Activated T-helper 2 cell treated with anti-CD3 and anti-CD28 coated beads, Interferon-gamma antibody, Interleukin-2, Interleukin-4, amounts not matched to agents 10 μg/mL and 5 μg/mL and 100 μg/mL, durations not matched to agents 14 hours and 24 hours and 36 hours (primary cell): ENCODE data around the gene RRH. TPM values are rescaled to one million over a fixed set of nuclear protein-coding genes. Genes with fewer than 3 reads are reported as not detected.
"Not testable (repeated sequence)": the region's sequence is repeated elsewhere in the genome, so short reads cannot be mapped to it uniquely, and the experiment has no call there.

Source experiments
- DNase-seq: peaks from one replicate; pipeline ENCODE4 v3.0.0; 2021; ENCODE audit warnings: low spot score
- H3K27ac Mint-ChIP-seq: one replicate; pipeline ENCODE4 v1.8.0; 2021; ENCODE audit warnings: mixed read lengths
- H3K27me3 Mint-ChIP-seq: one replicate; pipeline ENCODE4 v1.8.0; 2021; ENCODE audit warnings: low read depth, mixed read lengths
- H3K36me3 Mint-ChIP-seq: one replicate; pipeline ENCODE4 v1.8.0; 2021; ENCODE audit warnings: low read depth, mixed read lengths
- H3K4me1 Mint-ChIP-seq: one replicate; pipeline ENCODE4 v1.8.0; 2021; ENCODE audit warnings: low read depth, mixed read lengths
- H3K4me3 Mint-ChIP-seq: one replicate; pipeline ENCODE4 v1.8.0; 2021; ENCODE audit warnings: low read depth, mild to moderate bottlenecking, moderate library complexity, mixed read lengths
- H3K9me3 Mint-ChIP-seq: one replicate; pipeline ENCODE4 v1.8.0; 2021; ENCODE audit warnings: mixed read lengths
- intact Hi-C: fragments of 100-400 bp; cut with micrococcal nuclease; formaldehyde crosslinking; loops from one replicate; pipeline ENCODE4 v1.15.1; 2023
- total RNA-seq: library from RNA; stranded (reverse); gene quantifications from 2 replicates; pipeline ENCODE4 v1.2.3, GENCODE V29; 2022

Gene RRH
- 0.16 TPM in 1 of 2 replicates, not detected in the other for total RNA-seq

DNA sequence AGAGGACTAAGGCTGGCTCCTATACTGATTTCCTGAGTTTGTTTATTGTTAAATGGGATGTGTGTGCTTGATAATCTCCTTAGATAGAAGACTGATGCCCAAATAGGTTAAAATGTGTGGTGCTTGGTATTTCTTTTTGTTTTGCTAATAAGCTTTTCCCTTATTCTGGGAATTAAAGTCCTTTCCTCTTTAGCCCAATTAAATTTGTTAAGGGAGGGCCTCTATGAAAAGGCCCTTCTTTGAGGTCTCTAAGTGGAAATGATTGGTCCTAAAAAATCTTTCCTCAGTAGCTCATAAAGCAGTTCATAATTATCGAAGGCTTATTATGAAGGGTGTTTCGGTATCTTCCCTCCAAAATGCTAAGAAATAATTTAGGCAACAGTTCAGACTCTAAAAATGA, at the start of gene RRH:
Gene RRH (plus strand): TSS at position 301 of the 400 bp plus-strand sequence. CDS start 56 bp downstream, at position 357.
- DNase-seq = no peak
- no peak within 1 kb of the TSS for H3K27ac Mint-ChIP-seq

DNA sequence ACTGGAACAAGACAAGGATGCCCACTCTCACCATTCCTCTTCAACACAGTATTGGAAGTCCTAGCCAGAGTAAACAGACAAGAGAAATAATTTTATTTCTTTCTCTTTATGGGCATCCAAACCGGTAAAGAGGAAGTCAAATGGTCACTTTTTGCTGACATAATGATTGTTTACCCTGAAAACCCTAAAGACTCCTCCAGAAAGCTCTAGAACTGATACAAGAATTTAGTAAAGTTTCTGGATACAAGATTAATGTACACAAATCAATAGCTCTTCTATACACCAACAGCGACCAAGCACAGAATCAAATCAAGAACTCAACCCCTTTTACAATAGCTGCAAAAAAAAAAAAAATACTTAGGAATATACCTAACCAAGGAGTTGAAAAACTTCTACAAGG, 45.7 kb upstream of the RRH start:
- H3K36me3 Mint-ChIP-seq, DNase-seq, H3K27ac Mint-ChIP-seq, intact Hi-C loops, H3K27me3 Mint-ChIP-seq, H3K4me1 Mint-ChIP-seq, H3K9me3 Mint-ChIP-seq, H3K4me3 Mint-ChIP-seq: not testable (repeated sequence)

More for the DNA sequence above, at the start of gene RRH:
- H3K4me1 Mint-ChIP-seq = peaks cover 2% of the 10 kb centered on the region
- peaks cover 18% of the 10 kb centered on the region for H3K36me3 Mint-ChIP-seq
- H3K27me3 Mint-ChIP-seq = no peaks in the 10 kb centered on the region
- no peaks in the 10 kb centered on the region for H3K9me3 Mint-ChIP-seq
- H3K4me3 Mint-ChIP-seq = no peak within 1 kb of the TSS
- intact Hi-C loops = no loop called here

GRCh38 chr4:109786846-109787245, 40.9 kb upstream of the RRH start:
- Mint-ChIP-seq H3K27ac (no peak overlapping the region), H3K4me1 (no peaks in the 10 kb centered on the region), H3K27me3 (peaks cover 29% of the 10 kb centered on the region), H3K4me3 (no peak overlapping the region), H3K9me3 (no peaks in the 10 kb centered on the region), H3K36me3 (no peaks in the 10 kb centered on the region)
- DNase-seq = no peak
- intact Hi-C loops = no loop called here

- no peaks in the 10 kb centered on the region for H3K4me1 Mint-ChIP-seq
- intact Hi-C loops = no loop called here
- H3K36me3 Mint-ChIP-seq = no peaks in the 10 kb centered on the region
- peaks cover 29% of the 10 kb centered on the region for H3K27me3 Mint-ChIP-seq
- no peaks in the 10 kb centered on the region for H3K9me3 Mint-ChIP-seq
- DNase-seq = no peak
- H3K27ac Mint-ChIP-seq = no peak overlapping the region
- H3K4me3 Mint-ChIP-seq = no peak overlapping the region
Observed at GRCh38 chr4:109787807-109788206, 40.0 kb upstream of the RRH start.

DNA sequence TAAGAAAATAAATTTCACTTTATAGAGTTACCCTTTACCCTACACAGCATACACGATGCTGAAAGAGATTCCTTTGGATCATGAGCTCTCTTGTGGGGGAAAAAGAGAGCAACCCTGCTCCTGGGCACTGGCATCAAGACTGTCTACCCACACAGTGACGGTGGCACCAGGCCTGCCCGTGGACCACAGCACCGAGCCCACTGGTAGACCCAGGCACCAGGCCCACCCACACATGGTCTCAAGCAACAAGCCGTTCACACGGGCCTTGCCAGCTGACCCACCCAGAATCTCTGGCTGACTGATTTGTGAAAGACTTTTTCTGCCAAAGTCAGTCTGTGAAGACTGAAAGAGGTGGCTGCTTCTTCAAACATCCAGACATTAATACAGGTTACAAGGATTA, 32.7 kb upstream of the RRH start:
- H3K27ac Mint-ChIP-seq = no peak overlapping the region
- no peaks in the 10 kb centered on the region for H3K36me3 Mint-ChIP-seq
- H3K4me3 Mint-ChIP-seq = no peak overlapping the region
- no peaks in the 10 kb centered on the region for H3K4me1 Mint-ChIP-seq
- intact Hi-C loops = no loop called here
- DNase-seq = no peak
- H3K9me3 Mint-ChIP-seq = peaks cover 17% of the 10 kb centered on the region
- peaks cover 31% of the 10 kb centered on the region for H3K27me3 Mint-ChIP-seq

GRCh38 chr4:109798866-109799265, 28.9 kb upstream of the RRH start:
- DNase-seq = no peak
- Mint-ChIP-seq H3K27me3 (peaks cover 17% of the 10 kb centered on the region), H3K4me3 (no peak overlapping the region), H3K27ac (no peak overlapping the region), H3K36me3 (no peaks in the 10 kb centered on the region), H3K9me3 (peaks cover 16% of the 10 kb centered on the region), H3K4me1 (no peaks in the 10 kb centered on the region)
- intact Hi-C loops = no loop called here

DNA sequence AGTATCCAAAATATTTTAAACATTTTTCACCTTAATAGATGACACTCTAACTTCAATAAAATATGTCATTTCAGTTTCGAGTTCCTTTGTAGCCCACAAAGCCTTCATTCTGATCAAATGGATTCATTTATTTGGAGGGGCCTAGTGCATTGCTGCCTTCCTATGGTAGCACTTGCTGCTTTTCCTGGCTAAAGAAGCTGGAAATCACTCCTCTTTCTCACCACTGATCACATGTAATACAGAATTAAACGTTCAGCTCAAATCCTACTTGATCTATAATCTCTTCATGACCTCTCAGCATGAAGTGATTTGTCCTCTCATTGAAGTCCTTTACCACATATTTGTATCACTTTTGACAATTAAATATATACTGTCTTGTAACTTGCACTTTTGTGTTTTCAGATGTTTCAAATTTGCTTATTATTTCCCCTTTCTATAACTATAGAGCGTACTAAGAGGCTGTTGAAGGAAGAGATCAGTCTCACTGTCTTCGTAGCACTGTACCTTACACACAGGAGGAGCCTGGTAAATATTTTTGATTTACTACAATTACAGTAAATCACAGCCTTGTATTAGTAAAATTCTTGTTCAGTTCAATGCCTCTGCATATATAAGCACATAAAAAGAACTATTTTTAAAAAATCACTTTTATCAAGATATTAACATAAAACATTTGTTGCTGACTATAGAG, 26.5 kb upstream of the RRH start:
- no peak for DNase-seq
- Mint-ChIP-seq H3K27ac (no peak overlapping the region), H3K36me3 (no peaks in the 10 kb centered on the region), H3K27me3 (peaks cover 13% of the 10 kb centered on the region), H3K4me1 (no peaks in the 10 kb centered on the region), H3K9me3 (peaks cover under 1% of the 10 kb centered on the region), H3K4me3 (no peak overlapping the region)
- intact Hi-C loops = no loop called here

DNA sequence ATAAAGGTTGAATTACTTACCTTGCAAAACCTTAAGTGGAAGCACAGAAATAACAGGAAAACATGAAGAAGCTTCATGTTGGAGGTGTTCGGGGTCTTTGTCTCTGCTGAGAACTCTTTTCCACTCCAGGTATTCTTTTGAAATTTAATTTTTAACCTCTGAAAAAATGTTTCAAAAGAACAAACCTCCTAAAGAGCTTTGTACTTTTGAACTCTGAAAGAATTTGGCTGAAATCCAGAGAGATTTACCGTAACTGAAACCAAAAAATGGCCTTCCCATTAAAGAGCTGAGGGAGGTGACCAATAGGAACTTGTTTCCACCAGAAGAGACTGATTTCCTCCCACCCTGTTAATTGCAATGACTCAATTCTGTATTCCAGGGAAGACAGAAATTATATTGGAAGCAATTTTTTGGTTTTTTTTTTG, 25.9 kb upstream of the RRH start, which contains the start of gene CFI:
Gene CFI (minus strand): TSS at position 105 of the 425 bp plus-strand sequence. CDS start 28 bp downstream, at position 77.
- no peaks in the 10 kb centered on the region for H3K4me1 Mint-ChIP-seq
- no peaks in the 10 kb centered on the region for H3K36me3 Mint-ChIP-seq
- no peak for DNase-seq
- H3K27me3 Mint-ChIP-seq = peaks cover 13% of the 10 kb centered on the region
- no peaks in the 10 kb centered on the region for H3K9me3 Mint-ChIP-seq
- no peak within 1 kb of the TSS for H3K4me3 Mint-ChIP-seq
- intact Hi-C loops = no loop called here
- H3K27ac Mint-ChIP-seq = no peak within 1 kb of the TSS

DNA sequence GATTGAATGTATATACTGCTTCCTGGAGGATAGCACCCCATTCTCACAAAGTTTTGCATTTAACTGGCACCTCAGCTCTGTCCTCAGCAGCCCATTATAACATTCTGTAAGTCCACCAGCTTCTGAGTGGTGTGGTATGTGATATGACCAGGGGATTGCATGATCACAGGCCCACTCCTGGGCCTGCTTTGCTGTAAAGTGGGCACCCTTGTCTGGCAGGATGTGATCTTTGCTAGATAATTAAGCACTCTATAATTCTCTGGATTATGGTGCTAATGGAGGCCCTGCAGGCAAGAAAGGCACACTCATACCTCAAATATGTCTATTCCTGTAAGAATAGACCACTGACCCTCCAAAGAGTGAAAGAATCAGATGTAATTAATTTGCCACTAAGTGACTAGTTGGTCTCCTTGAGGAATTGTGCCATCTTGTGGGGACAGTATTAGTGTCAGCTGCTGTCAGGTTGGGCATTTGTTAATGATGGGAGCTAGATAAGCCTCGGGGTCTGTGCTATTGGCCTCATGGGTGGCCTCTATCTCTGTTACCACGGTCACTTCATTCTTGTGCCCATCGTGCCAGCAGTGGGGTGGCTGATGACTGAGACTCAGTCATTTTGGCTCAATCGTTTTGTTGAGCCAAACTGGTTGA, 23.7 kb upstream of the RRH start:
- no peak for DNase-seq
- peaks cover 8% of the 10 kb centered on the region for H3K27me3 Mint-ChIP-seq
- no peak overlapping the region for H3K27ac Mint-ChIP-seq
- intact Hi-C loops = no loop called here
- H3K4me3 Mint-ChIP-seq = no peak overlapping the region
- no peaks in the 10 kb centered on the region for H3K36me3 Mint-ChIP-seq
- H3K4me1 Mint-ChIP-seq = no peaks in the 10 kb centered on the region
- H3K9me3 Mint-ChIP-seq = no peaks in the 10 kb centered on the region

- Mint-ChIP-seq H3K9me3 (no peaks in the 10 kb centered on the region), H3K36me3 (no peaks in the 10 kb centered on the region), H3K4me3 (no peak overlapping the region), H3K27ac (no peak overlapping the region), H3K4me1 (peaks cover 6% of the 10 kb centered on the region), H3K27me3 (peaks cover 9% of the 10 kb centered on the region)
- intact Hi-C loops = no loop called here
- no peak for DNase-seq
Observed at GRCh38 chr4:109809655-109810054, 18.1 kb upstream of the RRH start.

DNA sequence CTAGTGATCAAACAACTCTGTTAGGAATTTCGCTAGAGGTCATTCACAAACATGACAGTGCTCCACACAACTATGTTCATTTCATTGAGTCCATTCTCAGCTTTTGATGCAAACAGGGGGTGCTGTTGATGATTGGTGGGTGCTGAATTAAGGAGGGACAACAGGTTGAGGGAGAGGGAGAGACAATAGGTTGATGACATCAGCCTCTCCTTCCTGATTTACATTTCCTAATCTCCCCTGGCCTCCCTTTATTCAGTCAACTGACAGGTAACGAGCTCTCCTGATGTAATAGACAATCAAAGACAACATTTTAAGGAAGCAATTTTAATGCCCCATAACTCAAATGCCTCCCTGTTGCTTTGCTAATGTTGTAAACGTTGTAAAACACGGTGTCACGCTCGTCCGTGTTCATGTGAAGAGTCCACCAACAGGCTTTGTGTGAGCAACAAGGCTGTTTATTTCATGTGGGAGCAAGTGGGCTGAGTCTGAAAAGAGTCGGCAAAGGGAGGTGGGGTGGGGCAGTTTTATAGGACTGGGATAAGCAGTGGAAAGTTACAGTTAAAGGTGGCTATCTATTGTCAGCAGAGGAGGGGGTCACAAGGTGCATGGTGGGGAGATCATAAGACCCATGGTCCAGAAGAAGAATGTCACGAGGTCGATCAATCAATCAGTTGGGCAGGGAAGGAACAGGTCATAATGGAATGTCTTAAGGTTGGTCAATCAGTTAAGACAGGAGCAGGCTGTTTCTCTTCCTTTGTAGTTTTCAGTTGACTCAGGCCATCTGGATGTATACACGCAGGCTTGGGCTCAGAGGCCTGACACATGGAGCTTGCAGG, 17.0 kb upstream of the RRH start:
- Mint-ChIP-seq H3K4me1 (peaks cover 9% of the 10 kb centered on the region), H3K9me3 (no peaks in the 10 kb centered on the region), H3K27ac (no peak overlapping the region), H3K27me3 (peaks cover 9% of the 10 kb centered on the region), H3K36me3 (peaks cover 4% of the 10 kb centered on the region), H3K4me3 (no peak overlapping the region)
- no peak for DNase-seq
- intact Hi-C loops = no loop called here

- Mint-ChIP-seq H3K4me3 (no peak overlapping the region), H3K27me3 (peaks cover 9% of the 10 kb centered on the region), H3K36me3 (peaks cover 13% of the 10 kb centered on the region), H3K9me3 (no peaks in the 10 kb centered on the region), H3K27ac (no peak overlapping the region), H3K4me1 (peaks cover 14% of the 10 kb centered on the region)
- no peak for DNase-seq
- intact Hi-C loops = no loop called here
Observed at GRCh38 chr4:109811707-109812106, 16.1 kb upstream of the RRH start.
